ENCODE data around the gene RNFT1.
A peak's percentile ranks its signal among the peaks of the same experiment; 100 is the strongest.
"Not testable (repeated sequence)": the region's sequence is repeated elsewhere in the genome, so short reads cannot be mapped to it uniquely, and the experiment has no call there.

Gene RNFT1

DNA sequence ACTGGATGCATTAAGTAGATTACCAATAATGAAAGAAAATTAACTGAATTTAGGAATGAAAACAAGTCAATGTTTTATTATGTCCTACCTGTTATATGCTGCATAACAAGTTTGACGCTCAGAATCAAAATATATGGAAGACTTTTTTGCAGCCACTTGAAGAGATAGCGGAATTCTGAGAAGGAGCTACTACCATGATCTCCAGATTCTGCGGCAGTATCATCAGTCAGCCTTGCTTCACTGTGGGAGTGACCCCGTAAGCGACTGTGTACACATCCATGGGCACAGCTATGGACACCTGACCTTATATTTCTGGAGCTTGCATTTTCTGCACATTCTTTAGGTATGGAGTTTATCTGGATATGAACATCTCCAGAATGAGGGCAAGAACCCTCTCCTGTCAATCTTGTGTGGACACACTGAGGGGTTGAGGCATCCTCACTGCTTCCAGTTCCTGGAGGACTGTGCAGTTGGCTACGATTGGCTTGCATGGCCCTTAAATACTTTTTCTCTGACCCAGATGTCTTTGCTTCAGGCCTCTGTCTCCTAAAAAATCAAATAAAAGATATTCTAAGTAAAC, 1.7 kb downstream of the RNFT1 start:
- Histone ChIP-seq H3K9ac (ENCODE audit: low read length) (peak overlapping the region; percentile 13), H3K4me3 (ENCODE audit: low read depth in 1 of 2, low read length in 2 of 2) (no peak overlapping the region)

GRCh38 chr17:59959574-59959973, 5.0 kb downstream of the RNFT1 start:
- H3K27me3 ChIP-seq (ENCODE audit: control insufficient read depth in 1 of 2, insufficient read depth in 2 of 2, low read length in 2 of 2); H3K27ac ChIP-seq (ENCODE audit: low read depth, low read length); H3K9ac ChIP-seq (ENCODE audit: low read length); H3K36me3 ChIP-seq (ENCODE audit: insufficient read depth, low read length); H3K9me3 ChIP-seq (ENCODE audit: low read length); H3K4me3 ChIP-seq (ENCODE audit: low read depth in 1 of 2, low read length in 2 of 2): not testable (repeated sequence)
- H3K4me1 ChIP-seq (ENCODE audit: insufficient read depth, low read length), result peaks cover 11% of the 10 kb centered on the region

More for the DNA sequence above, 1.7 kb downstream of the RNFT1 start:
- no peaks in the 10 kb centered on the region for H3K27me3 ChIP-seq (ENCODE audit: control insufficient read depth in 1 of 2, insufficient read depth in 2 of 2, low read length in 2 of 2)
- H3K36me3 ChIP-seq (ENCODE audit: insufficient read depth, low read length), result no peaks in the 10 kb centered on the region
- H3K27ac ChIP-seq (ENCODE audit: low read depth, low read length), result no peak overlapping the region
- peaks cover 11% of the 10 kb centered on the region for H3K4me1 ChIP-seq (ENCODE audit: insufficient read depth, low read length)
- no peaks in the 10 kb centered on the region for H3K9me3 ChIP-seq (ENCODE audit: low read length)

- no peak overlapping the region for H3K27ac ChIP-seq (ENCODE audit: low read depth, low read length)
- H3K27me3 ChIP-seq (ENCODE audit: control insufficient read depth in 1 of 2, insufficient read depth in 2 of 2, low read length in 2 of 2), result no peaks in the 10 kb centered on the region
- H3K9ac ChIP-seq (ENCODE audit: low read length), result no peak overlapping the region
- no peaks in the 10 kb centered on the region for H3K4me1 ChIP-seq (ENCODE audit: insufficient read depth, low read length)
- no peak overlapping the region for H3K4me3 ChIP-seq (ENCODE audit: low read depth in 1 of 2, low read length in 2 of 2)
- H3K36me3 ChIP-seq (ENCODE audit: insufficient read depth, low read length), result peaks cover 15% of the 10 kb centered on the region
- H3K9me3 ChIP-seq (ENCODE audit: low read length), result no peaks in the 10 kb centered on the region
Observed at GRCh38 chr17:59954856-59955255, 9.7 kb downstream of the RNFT1 start.

GRCh38 chr17:59950049-59950448, 14.5 kb downstream of the RNFT1 start:
- no peak overlapping the region for H3K4me3 ChIP-seq (ENCODE audit: low read depth in 1 of 2, low read length in 2 of 2)
- H3K4me1 ChIP-seq (ENCODE audit: insufficient read depth, low read length), result no peaks in the 10 kb centered on the region
- H3K9ac ChIP-seq (ENCODE audit: low read length), result no peak overlapping the region
- no peaks in the 10 kb centered on the region for H3K27me3 ChIP-seq (ENCODE audit: control insufficient read depth in 1 of 2, insufficient read depth in 2 of 2, low read length in 2 of 2)
- H3K36me3 ChIP-seq (ENCODE audit: insufficient read depth, low read length), result peaks cover 32% of the 10 kb centered on the region
- no peaks in the 10 kb centered on the region for H3K9me3 ChIP-seq (ENCODE audit: low read length)
- no peak overlapping the region for H3K27ac ChIP-seq (ENCODE audit: low read depth, low read length)

DNA sequence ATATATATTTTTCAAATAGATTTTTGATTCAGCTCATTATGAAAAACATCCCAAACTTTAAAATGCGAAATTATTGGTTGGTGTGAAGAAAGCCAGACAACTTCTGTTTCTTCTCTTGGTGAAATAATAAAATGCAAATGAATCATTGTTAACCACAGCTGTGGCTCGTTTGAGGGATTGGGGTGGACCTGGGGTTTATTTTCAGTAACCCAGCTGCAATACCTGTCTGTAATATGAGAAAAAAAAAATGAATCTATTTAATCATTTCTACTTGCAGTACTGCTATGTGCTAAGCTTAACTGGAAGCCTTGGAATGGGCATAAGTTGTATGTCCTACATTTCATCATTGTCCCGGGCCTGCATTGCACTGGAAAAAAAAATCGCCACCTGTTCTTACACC, 17.2 kb downstream of the RNFT1 start:
- H3K27ac ChIP-seq (ENCODE audit: low read depth, low read length); H3K27me3 ChIP-seq (ENCODE audit: control insufficient read depth in 1 of 2, insufficient read depth in 2 of 2, low read length in 2 of 2); H3K4me3 ChIP-seq (ENCODE audit: low read depth in 1 of 2, low read length in 2 of 2); H3K9ac ChIP-seq (ENCODE audit: low read length); H3K4me1 ChIP-seq (ENCODE audit: insufficient read depth, low read length); H3K9me3 ChIP-seq (ENCODE audit: low read length): not testable (repeated sequence)
- peaks cover 37% of the 10 kb centered on the region for H3K36me3 ChIP-seq (ENCODE audit: insufficient read depth, low read length)

GRCh38 chr17:59946433-59946832, 18.1 kb downstream of the RNFT1 start:
- H3K27ac ChIP-seq (ENCODE audit: low read depth, low read length); H3K27me3 ChIP-seq (ENCODE audit: control insufficient read depth in 1 of 2, insufficient read depth in 2 of 2, low read length in 2 of 2); H3K9me3 ChIP-seq (ENCODE audit: low read length); H3K9ac ChIP-seq (ENCODE audit: low read length); H3K4me1 ChIP-seq (ENCODE audit: insufficient read depth, low read length); H3K4me3 ChIP-seq (ENCODE audit: low read depth in 1 of 2, low read length in 2 of 2): not testable (repeated sequence)
- peaks cover 37% of the 10 kb centered on the region for H3K36me3 ChIP-seq (ENCODE audit: insufficient read depth, low read length)

GRCh38 chr17:59941131-59941530, 23.4 kb downstream of the RNFT1 start:
- H3K27me3 ChIP-seq (ENCODE audit: control insufficient read depth in 1 of 2, insufficient read depth in 2 of 2, low read length in 2 of 2), result no peaks in the 10 kb centered on the region
- no peak overlapping the region for H3K4me3 ChIP-seq (ENCODE audit: low read depth in 1 of 2, low read length in 2 of 2)
- no peak overlapping the region for H3K27ac ChIP-seq (ENCODE audit: low read depth, low read length)
- H3K4me1 ChIP-seq (ENCODE audit: insufficient read depth, low read length), result no peaks in the 10 kb centered on the region
- H3K9me3 ChIP-seq (ENCODE audit: low read length), result no peaks in the 10 kb centered on the region
- H3K36me3 ChIP-seq (ENCODE audit: insufficient read depth, low read length), result peaks cover 33% of the 10 kb centered on the region
- no peak overlapping the region for H3K9ac ChIP-seq (ENCODE audit: low read length)

DNA sequence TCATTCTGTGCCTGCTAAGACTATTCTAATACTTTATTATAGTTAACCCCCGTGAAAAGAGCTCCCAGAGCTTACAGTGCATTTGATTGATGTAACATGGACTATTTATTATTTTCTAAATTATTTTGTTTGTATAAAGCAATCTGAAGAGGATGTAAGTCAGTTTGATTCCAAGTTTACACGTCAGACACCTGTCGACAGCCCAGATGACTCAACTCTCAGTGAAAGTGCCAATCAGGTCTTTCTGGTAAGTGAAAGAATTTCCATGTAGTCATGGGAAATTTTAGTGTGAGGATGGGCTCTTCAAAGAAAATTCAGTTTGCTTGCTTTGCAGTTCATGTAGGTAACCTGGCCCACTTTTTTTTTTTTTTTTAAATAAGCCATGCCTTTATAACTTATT, 23.8 kb downstream of the RNFT1 start:
- H3K4me1 ChIP-seq (ENCODE audit: insufficient read depth, low read length); H3K4me3 ChIP-seq (ENCODE audit: low read depth in 1 of 2, low read length in 2 of 2); H3K9me3 ChIP-seq (ENCODE audit: low read length); H3K27ac ChIP-seq (ENCODE audit: low read depth, low read length); H3K9ac ChIP-seq (ENCODE audit: low read length); H3K27me3 ChIP-seq (ENCODE audit: control insufficient read depth in 1 of 2, insufficient read depth in 2 of 2, low read length in 2 of 2): not testable (repeated sequence)
- H3K36me3 ChIP-seq (ENCODE audit: insufficient read depth, low read length), result peaks cover 33% of the 10 kb centered on the region

DNA sequence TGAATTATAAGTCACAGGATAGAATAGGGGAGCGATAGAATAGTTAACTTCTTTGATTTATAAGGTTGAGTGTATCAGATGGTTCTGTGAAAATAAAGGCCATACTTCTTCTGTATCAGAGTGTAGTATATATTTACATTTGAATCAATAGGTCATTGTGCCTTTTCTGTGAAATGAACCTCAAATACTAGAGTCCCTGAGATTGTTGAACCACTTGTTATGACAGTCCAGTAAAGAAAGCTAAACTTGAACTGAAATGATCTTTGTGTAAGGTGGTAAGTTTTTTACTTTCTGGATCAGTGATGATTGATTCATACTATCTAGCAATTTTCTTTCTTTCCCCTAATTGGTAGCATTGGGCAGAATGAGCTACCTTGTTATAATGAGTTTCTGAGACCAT, 31.2 kb downstream of the RNFT1 start:
- H3K27me3 ChIP-seq (ENCODE audit: control insufficient read depth in 1 of 2, insufficient read depth in 2 of 2, low read length in 2 of 2); H3K4me1 ChIP-seq (ENCODE audit: insufficient read depth, low read length); H3K9ac ChIP-seq (ENCODE audit: low read length); H3K4me3 ChIP-seq (ENCODE audit: low read depth in 1 of 2, low read length in 2 of 2); H3K9me3 ChIP-seq (ENCODE audit: low read length); H3K27ac ChIP-seq (ENCODE audit: low read depth, low read length): not testable (repeated sequence)
- H3K36me3 ChIP-seq (ENCODE audit: insufficient read depth, low read length), result peaks cover 49% of the 10 kb centered on the region

- H3K27me3 ChIP-seq (ENCODE audit: control insufficient read depth in 1 of 2, insufficient read depth in 2 of 2, low read length in 2 of 2); H3K9me3 ChIP-seq (ENCODE audit: low read length); H3K4me1 ChIP-seq (ENCODE audit: insufficient read depth, low read length); H3K4me3 ChIP-seq (ENCODE audit: low read depth in 1 of 2, low read length in 2 of 2); H3K9ac ChIP-seq (ENCODE audit: low read length); H3K27ac ChIP-seq (ENCODE audit: low read depth, low read length): not testable (repeated sequence)
- peaks cover 54% of the 10 kb centered on the region for H3K36me3 ChIP-seq (ENCODE audit: insufficient read depth, low read length)
Observed at GRCh38 chr17:59930768-59931167, 33.8 kb downstream of the RNFT1 start.

DNA sequence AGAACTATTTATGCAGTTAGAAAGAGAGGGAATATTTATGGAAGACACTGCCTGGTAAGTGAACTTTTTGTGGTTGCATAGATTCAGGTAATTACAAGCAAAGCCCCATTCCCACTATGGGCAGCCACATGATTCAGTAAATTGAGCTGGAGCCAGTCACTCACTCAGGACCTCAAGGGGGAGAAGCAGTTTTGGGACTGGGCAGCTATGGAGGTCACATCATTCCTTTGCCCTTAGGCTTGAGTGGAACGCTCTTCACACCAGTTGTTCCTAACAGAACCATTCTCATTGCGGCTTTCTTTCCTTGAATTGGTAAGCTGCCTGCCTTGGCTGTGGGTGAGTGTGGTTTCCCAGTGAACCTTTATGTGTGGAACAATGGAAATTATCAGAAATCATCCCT, 34.4 kb downstream of the RNFT1 start:
- H3K4me3 ChIP-seq (ENCODE audit: low read depth in 1 of 2, low read length in 2 of 2); H3K27me3 ChIP-seq (ENCODE audit: control insufficient read depth in 1 of 2, insufficient read depth in 2 of 2, low read length in 2 of 2); H3K4me1 ChIP-seq (ENCODE audit: insufficient read depth, low read length); H3K9ac ChIP-seq (ENCODE audit: low read length); H3K27ac ChIP-seq (ENCODE audit: low read depth, low read length); H3K9me3 ChIP-seq (ENCODE audit: low read length): not testable (repeated sequence)
- H3K36me3 ChIP-seq (ENCODE audit: insufficient read depth, low read length), result peaks cover 53% of the 10 kb centered on the region

DNA sequence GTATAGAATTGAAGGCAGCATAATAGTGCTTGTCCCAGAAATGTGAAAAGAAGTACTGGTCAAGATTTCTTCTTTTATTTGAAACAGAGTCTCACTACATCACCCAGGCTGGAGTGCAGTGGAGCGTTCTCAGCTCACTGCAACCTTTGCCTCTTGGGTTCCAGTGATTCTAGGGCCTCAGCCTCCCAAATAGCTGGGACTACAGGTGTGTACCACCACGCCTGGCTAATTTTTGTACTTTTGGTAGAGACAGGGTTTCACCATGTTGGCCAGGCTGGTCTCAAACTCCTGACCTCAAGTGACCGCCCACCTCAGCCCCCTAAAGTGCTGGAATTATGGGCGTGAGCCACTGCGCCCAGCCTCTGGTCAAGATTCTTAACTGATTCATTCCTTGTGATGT, 43.9 kb downstream of the RNFT1 start:
- H3K27ac ChIP-seq (ENCODE audit: low read depth, low read length); H3K4me1 ChIP-seq (ENCODE audit: insufficient read depth, low read length); H3K9me3 ChIP-seq (ENCODE audit: low read length); H3K27me3 ChIP-seq (ENCODE audit: control insufficient read depth in 1 of 2, insufficient read depth in 2 of 2, low read length in 2 of 2); H3K9ac ChIP-seq (ENCODE audit: low read length); H3K4me3 ChIP-seq (ENCODE audit: low read depth in 1 of 2, low read length in 2 of 2): not testable (repeated sequence)
- H3K36me3 ChIP-seq (ENCODE audit: insufficient read depth, low read length), result peaks cover 34% of the 10 kb centered on the region

All from muscle layer of colon (tissue), 2 donors.